ENCODE measurements around the gene FSTL3.
"Not testable (repeated sequence)": the region's sequence is repeated elsewhere in the genome, so short reads cannot be mapped to it uniquely, and the experiment has no call there.

Gene FSTL3

DNA sequence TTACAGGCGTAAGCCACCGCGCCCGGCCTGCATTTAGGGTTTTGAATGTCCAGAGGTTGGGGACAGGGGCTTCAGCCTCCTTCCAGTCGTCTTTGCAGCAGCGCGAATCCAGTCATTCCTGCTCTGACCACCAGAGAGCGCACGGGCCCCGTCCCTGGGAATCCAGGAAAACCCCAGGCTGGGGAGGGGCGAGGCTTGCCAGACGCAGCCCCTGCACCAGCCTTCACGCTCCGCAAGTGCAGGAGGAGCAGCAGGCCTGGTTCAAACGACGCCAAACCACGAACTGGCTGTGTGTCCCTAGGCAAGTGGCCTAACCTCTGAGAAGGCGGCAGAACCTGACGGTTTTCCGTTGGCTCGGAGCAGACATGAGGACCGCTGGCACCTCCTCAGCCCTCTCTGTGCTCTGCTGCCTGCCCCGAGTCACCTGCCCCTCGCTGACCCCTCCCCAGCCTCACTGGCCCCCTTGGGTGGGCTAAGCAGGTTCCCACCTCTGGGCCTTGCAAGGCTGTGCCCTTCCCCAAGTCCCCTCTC lies 11.2 kb upstream of the FSTL3 start:
- no peak overlapping the region for H3K27ac ChIP-seq (ENCODE audit: low read depth, low read length)
- H3K27me3 ChIP-seq (ENCODE audit: control insufficient read depth, insufficient read depth, low read length) = no peaks in the 10 kb centered on the region; the same call in 1 of the 2 replicates
- H3K4me1 ChIP-seq (ENCODE audit: control insufficient read depth, insufficient read depth, low read length) = peaks cover 4% of the 10 kb centered on the region
- H3K9ac ChIP-seq (ENCODE audit: low read depth, low read length) = no peak overlapping the region
- H3K4me3 ChIP-seq (ENCODE audit: low read depth, low read length) = no peak overlapping the region
- no peaks in the 10 kb centered on the region for H3K9me3 ChIP-seq (ENCODE audit: control insufficient read depth, insufficient read depth, low read length)
- H3K36me3 ChIP-seq (ENCODE audit: control insufficient read depth, insufficient read depth, low read length) = no peaks in the 10 kb centered on the region

GRCh38 chr19:666985-667573 lies 9.1 kb upstream of the FSTL3 start:
- H3K4me3 ChIP-seq (ENCODE audit: low read depth, low read length); H3K4me1 ChIP-seq (ENCODE audit: control insufficient read depth, insufficient read depth, low read length); H3K36me3 ChIP-seq (ENCODE audit: control insufficient read depth, insufficient read depth, low read length); H3K27me3 ChIP-seq (ENCODE audit: control insufficient read depth, insufficient read depth, low read length); H3K9me3 ChIP-seq (ENCODE audit: control insufficient read depth, insufficient read depth, low read length); H3K9ac ChIP-seq (ENCODE audit: low read depth, low read length); H3K27ac ChIP-seq (ENCODE audit: low read depth, low read length): not testable (repeated sequence)

- H3K4me3 ChIP-seq (ENCODE audit: low read depth, low read length); H3K4me1 ChIP-seq (ENCODE audit: control insufficient read depth, insufficient read depth, low read length); H3K36me3 ChIP-seq (ENCODE audit: control insufficient read depth, insufficient read depth, low read length); H3K27ac ChIP-seq (ENCODE audit: low read depth, low read length); H3K27me3 ChIP-seq (ENCODE audit: control insufficient read depth, insufficient read depth, low read length); H3K9me3 ChIP-seq (ENCODE audit: control insufficient read depth, insufficient read depth, low read length); H3K9ac ChIP-seq (ENCODE audit: low read depth, low read length): not testable (repeated sequence)
Observed at GRCh38 chr19:668675-669434, 7.3 kb upstream of the FSTL3 start.

- no peaks in the 10 kb centered on the region for H3K4me1 ChIP-seq (ENCODE audit: control insufficient read depth, insufficient read depth, low read length)
- no peak overlapping the region for H3K27ac ChIP-seq (ENCODE audit: low read depth, low read length)
- no peaks in the 10 kb centered on the region for H3K9me3 ChIP-seq (ENCODE audit: control insufficient read depth, insufficient read depth, low read length)
- no peak overlapping the region for H3K4me3 ChIP-seq (ENCODE audit: low read depth, low read length)
- H3K27me3 ChIP-seq (ENCODE audit: control insufficient read depth, insufficient read depth, low read length) = peaks cover 7% of the 10 kb centered on the region
- H3K36me3 ChIP-seq (ENCODE audit: control insufficient read depth, insufficient read depth, low read length) = no peaks in the 10 kb centered on the region
- H3K9ac ChIP-seq (ENCODE audit: low read depth, low read length) = no peak overlapping the region
Observed at GRCh38 chr19:670609-671075, 5.5 kb upstream of the FSTL3 start.

DNA sequence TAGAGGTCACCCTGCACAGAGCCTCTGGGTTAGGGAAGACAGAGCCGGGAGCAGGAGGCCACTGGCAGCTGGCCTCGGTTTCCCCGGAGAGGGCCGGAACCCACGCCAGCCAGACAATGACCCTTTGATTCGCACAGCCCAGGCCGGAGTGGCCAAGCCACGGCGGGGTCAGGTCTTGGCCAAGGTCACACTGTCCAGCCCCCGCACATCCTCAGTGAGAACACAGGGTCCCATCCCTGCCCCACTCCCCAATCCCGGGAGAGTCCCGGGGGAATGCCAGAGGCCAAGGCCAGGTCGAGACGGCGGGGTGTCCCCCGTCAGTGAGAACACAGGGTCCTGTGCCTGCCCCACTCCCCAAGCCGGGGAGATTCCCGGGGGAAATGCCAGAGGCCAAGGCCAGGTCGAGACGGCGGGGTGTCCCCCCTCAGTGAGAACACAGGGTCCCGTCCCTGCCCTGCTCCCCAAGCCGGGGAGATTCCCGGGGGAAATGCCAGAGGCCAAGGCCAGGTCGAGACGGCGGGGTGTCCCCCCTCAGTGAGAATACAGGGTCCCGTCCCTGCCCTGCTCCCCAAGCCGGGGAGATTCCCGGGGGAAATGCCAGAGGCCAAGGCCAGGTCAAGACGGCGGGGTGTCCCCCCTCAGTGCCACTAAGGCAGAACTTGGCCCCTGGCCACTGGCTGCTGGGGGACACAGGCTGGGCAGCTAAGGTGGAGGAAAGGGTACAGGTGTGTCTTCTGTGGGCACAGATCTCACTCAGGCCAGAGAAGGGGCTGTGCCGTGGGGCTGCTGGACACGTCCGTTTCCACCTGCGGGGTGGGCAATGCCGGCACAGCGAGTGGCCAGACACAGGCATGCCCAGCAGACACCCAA lies 1.7 kb upstream of the FSTL3 start:
- no peak overlapping the region for H3K9ac ChIP-seq (ENCODE audit: low read depth, low read length)
- peaks cover 4% of the 10 kb centered on the region; the same call in 1 of the 2 replicates for H3K4me1 ChIP-seq (ENCODE audit: control insufficient read depth, insufficient read depth, low read length)
- H3K27ac ChIP-seq (ENCODE audit: low read depth, low read length) = no peak overlapping the region
- H3K4me3 ChIP-seq (ENCODE audit: low read depth, low read length) = no peak overlapping the region
- H3K27me3 ChIP-seq (ENCODE audit: control insufficient read depth, insufficient read depth, low read length) = peaks cover 16% of the 10 kb centered on the region
- no peaks in the 10 kb centered on the region for H3K9me3 ChIP-seq (ENCODE audit: control insufficient read depth, insufficient read depth, low read length)
- H3K36me3 ChIP-seq (ENCODE audit: control insufficient read depth, insufficient read depth, low read length) = no peaks in the 10 kb centered on the region

DNA sequence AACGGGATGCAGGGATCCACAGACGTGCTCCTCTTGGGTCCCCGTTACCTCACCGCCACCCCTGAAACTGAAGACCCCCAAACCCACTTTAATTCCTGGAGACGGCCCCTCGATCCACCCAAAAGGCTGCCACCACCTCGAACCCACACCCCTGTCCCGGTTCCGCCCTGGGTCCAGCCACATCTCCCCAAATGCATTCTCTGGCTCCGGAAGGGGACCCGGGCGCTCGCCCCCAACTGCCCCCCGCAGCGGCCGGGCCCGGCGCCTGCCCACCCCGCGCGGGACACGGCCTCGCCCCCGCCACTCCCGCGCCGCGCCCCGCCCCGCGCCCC lies 219 bp upstream of the FSTL3 start:
- H3K9ac ChIP-seq (ENCODE audit: low read depth, low read length) = no peak overlapping the region
- H3K4me3 ChIP-seq (ENCODE audit: low read depth, low read length) = no peak overlapping the region
- peaks cover 5% of the 10 kb centered on the region; the same call in 1 of the 2 replicates for H3K4me1 ChIP-seq (ENCODE audit: control insufficient read depth, insufficient read depth, low read length)
- peaks cover 16% of the 10 kb centered on the region for H3K27me3 ChIP-seq (ENCODE audit: control insufficient read depth, insufficient read depth, low read length)
- no peaks in the 10 kb centered on the region for H3K9me3 ChIP-seq (ENCODE audit: control insufficient read depth, insufficient read depth, low read length)
- no peaks in the 10 kb centered on the region for H3K36me3 ChIP-seq (ENCODE audit: control insufficient read depth, insufficient read depth, low read length)
- H3K27ac ChIP-seq (ENCODE audit: low read depth, low read length) = no peak overlapping the region

GRCh38 chr19:677201-677600 lies 1.0 kb downstream of the FSTL3 start:
- H3K4me3 ChIP-seq (ENCODE audit: low read depth, low read length) = no peak overlapping the region

DNA sequence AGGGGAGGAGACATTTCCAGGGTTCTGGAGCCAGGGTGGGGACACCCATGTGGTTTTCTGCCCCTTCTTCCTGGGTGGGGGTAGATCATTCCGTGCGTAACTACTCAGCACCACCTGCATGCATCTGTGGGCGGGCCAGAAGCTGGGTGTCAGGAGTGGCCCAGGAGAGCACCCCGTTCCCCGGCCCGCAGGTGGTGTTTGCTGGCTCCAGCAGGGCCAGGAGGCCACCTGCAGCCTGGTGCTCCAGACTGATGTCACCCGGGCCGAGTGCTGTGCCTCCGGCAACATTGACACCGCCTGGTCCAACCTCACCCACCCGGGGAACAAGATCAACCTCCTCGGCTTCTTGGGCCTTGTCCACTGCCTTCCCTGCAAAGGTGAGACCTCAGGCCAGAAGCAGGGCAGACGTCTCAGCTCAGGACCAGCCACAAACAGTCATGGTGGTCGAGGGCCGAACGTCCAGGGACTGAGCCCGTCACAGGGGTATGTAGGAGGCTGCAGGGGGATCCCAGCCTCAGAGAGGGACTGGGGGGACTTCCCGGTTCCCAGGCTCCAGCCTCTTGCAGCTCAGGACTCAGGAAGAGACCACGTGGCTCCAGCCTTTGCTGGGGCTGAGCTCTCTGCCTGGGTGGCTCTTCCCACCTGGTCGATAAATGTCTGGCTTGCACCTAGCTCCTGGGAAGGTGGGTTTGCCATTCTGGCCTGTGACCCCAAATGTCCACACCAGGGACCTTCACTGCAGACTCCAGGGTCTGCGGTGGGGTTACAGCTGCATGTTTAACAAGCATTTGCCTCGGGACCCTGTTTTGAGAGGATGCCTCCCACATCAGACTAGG lies 1.6 kb downstream of the FSTL3 start:
- no peak overlapping the region for H3K27ac ChIP-seq (ENCODE audit: low read depth, low read length)
- no peaks in the 10 kb centered on the region for H3K9me3 ChIP-seq (ENCODE audit: control insufficient read depth, insufficient read depth, low read length)
- peaks cover 5% of the 10 kb centered on the region; the same call in 1 of the 2 replicates for H3K4me1 ChIP-seq (ENCODE audit: control insufficient read depth, insufficient read depth, low read length)
- no peaks in the 10 kb centered on the region for H3K36me3 ChIP-seq (ENCODE audit: control insufficient read depth, insufficient read depth, low read length)
- peaks cover 16% of the 10 kb centered on the region for H3K27me3 ChIP-seq (ENCODE audit: control insufficient read depth, insufficient read depth, low read length)
- no peak overlapping the region for H3K9ac ChIP-seq (ENCODE audit: low read depth, low read length)
- H3K4me3 ChIP-seq (ENCODE audit: low read depth, low read length) = no peak overlapping the region

More at GRCh38 chr19:677201-677600, 1.0 kb downstream of the FSTL3 start:
- peaks cover 5% of the 10 kb centered on the region; the same call in 1 of the 2 replicates for H3K4me1 ChIP-seq (ENCODE audit: control insufficient read depth, insufficient read depth, low read length)
- H3K36me3 ChIP-seq (ENCODE audit: control insufficient read depth, insufficient read depth, low read length) = no peaks in the 10 kb centered on the region
- no peaks in the 10 kb centered on the region for H3K9me3 ChIP-seq (ENCODE audit: control insufficient read depth, insufficient read depth, low read length)
- no peak overlapping the region for H3K9ac ChIP-seq (ENCODE audit: low read depth, low read length)
- peaks cover 16% of the 10 kb centered on the region for H3K27me3 ChIP-seq (ENCODE audit: control insufficient read depth, insufficient read depth, low read length)
- H3K27ac ChIP-seq (ENCODE audit: low read depth, low read length) = no peak overlapping the region

GRCh38 chr19:678791-679388 lies 2.7 kb downstream of the FSTL3 start:
- Histone ChIP-seq H3K9ac (ENCODE audit: low read depth, low read length) (no peak overlapping the region), H3K4me3 (ENCODE audit: low read depth, low read length) (peak overlapping the region; percentile 80; the same call in 1 of the 2 replicates), H3K9me3 (ENCODE audit: control insufficient read depth, insufficient read depth, low read length) (no peaks in the 10 kb centered on the region), H3K36me3 (ENCODE audit: control insufficient read depth, insufficient read depth, low read length) (no peaks in the 10 kb centered on the region), H3K4me1 (ENCODE audit: control insufficient read depth, insufficient read depth, low read length) (peaks cover 5% of the 10 kb centered on the region; the same call in 1 of the 2 replicates), H3K27ac (ENCODE audit: low read depth, low read length) (no peak overlapping the region), H3K27me3 (ENCODE audit: control insufficient read depth, insufficient read depth, low read length) (peaks cover 16% of the 10 kb centered on the region)
